NCI-H748 (cell line): ENCODE data around the gene GJB3.
"Not testable (repeated sequence)": the region's sequence is repeated elsewhere in the genome, so short reads cannot be mapped to it uniquely, and the experiment has no call there.

Source experiments
- DNase-seq: peaks from one replicate; lab custom pipeline; 2025; ENCODE audit not compliant: unreplicated experiment; lab: John Stamatoyannopoulos, UW

Gene GJB3

GRCh38 chr1:34818862-34819261, 37.8 kb downstream of the GJB3 start:
- not testable (repeated sequence) for DNase-seq

- no peak for DNase-seq
Measured at GRCh38 chr1:34822202-34822601, 41.2 kb downstream of the GJB3 start.

GRCh38 chr1:34824817-34825454, 43.9 kb downstream of the GJB3 start:
- no peak for DNase-seq

- peak; percentile 33 for DNase-seq
Measured at GRCh38 chr1:34825455-34826091, 44.6 kb downstream of the GJB3 start.

GRCh38 chr1:34827341-34827941, 46.4 kb downstream of the GJB3 start:
- DNase-seq: no peak

- no peak for DNase-seq
Measured at GRCh38 chr1:34828611-34829010, 47.6 kb downstream of the GJB3 start.

GRCh38 chr1:34829250-34829649, 48.2 kb downstream of the GJB3 start:
- no peak for DNase-seq

GRCh38 chr1:34831721-34832246, 50.8 kb downstream of the GJB3 start:
- no peak for DNase-seq

- DNase-seq: no peak
Measured at GRCh38 chr1:34833711-34834110, 52.7 kb downstream of the GJB3 start.
